Common myeloid progenitor, CD34-positive (primary cell): ENCODE results near the gene AKT1.

ENCODE experiments used
- CTCF ChIA-PET: fragments of 350-600 bp; sonication (Branson Sonifier 250); formaldehyde crosslinking; loops from one replicate; lab custom pipeline; 2021; ENCODE audit warnings: antibody characterized with exemption; lab: Charles Lee
- POLR2A ChIA-PET: fragments of 350-600 bp; sonication (Branson Sonifier 250); formaldehyde crosslinking; loops from one replicate; lab custom pipeline; 2021; ENCODE audit warnings: antibody characterized with exemption; lab: Charles Lee
- DNase-seq, 3 donors: peaks; one replicate each; pipeline versions ENCODE4 v3.0.0 to v3.0.0-alpha.2; 2013
- H3K27ac ChIP-seq, 2 experiments: 1 replicate in 1 of 2; 2 replicates in 1 of 2; pipeline ENCODE4 v1.7.0; 2013; ENCODE audit warnings: inconsistent platforms in 2 of 2, low read length in 2 of 2, mild to moderate bottlenecking in 2 of 2, low read depth in 1 of 2, moderate library complexity in 1 of 2; ENCODE audit not compliant: severe bottlenecking in 2 of 2, insufficient read depth in 1 of 2, poor library complexity in 1 of 2
- H3K27me3 ChIP-seq, 5 experiments: replicated peaks in 2 of 5; 1 replicate in 3 of 5; 2 replicates in 2 of 5; pipeline versions ENCODE4 v1.6.1 to v1.7.0; 2013; ENCODE audit warnings: low read length in 4 of 5, mild to moderate bottlenecking in 2 of 5, moderate library complexity in 2 of 5, inconsistent platforms in 1 of 5; ENCODE audit not compliant: insufficient read depth in 5 of 5, control insufficient read depth in 4 of 5
- H3K36me3 ChIP-seq, 4 experiments: 1 replicate in 2 of 4; 2 replicates in 2 of 4; pipeline versions ENCODE4 v1.6.1 to v1.7.0; 2013; ENCODE audit warnings: low read length in 3 of 4, control low read depth in 1 of 4, mild to moderate bottlenecking in 1 of 4; ENCODE audit not compliant: control insufficient read depth in 4 of 4, insufficient read depth in 4 of 4
- H3K4me1 ChIP-seq, 4 experiments: 1 replicate in 3 of 4; 2 replicates in 1 of 4; pipeline versions ENCODE4 v1.6.1 to v1.7.1; 2013; ENCODE audit warnings: low read length in 3 of 4, mild to moderate bottlenecking in 3 of 4, control low read depth in 1 of 4, inconsistent platforms in 1 of 4, moderate library complexity in 1 of 4; ENCODE audit not compliant: control insufficient read depth in 4 of 4, insufficient read depth in 4 of 4; ENCODE audit errors: control extremely low read depth in 1 of 4
- H3K4me3 ChIP-seq, 7 experiments: 1 replicate in 4 of 7; 2 replicates in 3 of 7; pipeline versions ENCODE4 v1.5.1 to v1.7.0; 2013; ENCODE audit warnings: mild to moderate bottlenecking in 7 of 7, low read length in 6 of 7, moderate library complexity in 6 of 7, inconsistent platforms in 2 of 7, low read depth in 2 of 7, control low read depth in 1 of 7; ENCODE audit not compliant: insufficient read depth in 4 of 7, control insufficient read depth in 1 of 7; ENCODE audit errors: extremely low read depth in 1 of 7
- H3K9me3 ChIP-seq, 5 experiments: 1 replicate in 4 of 5; 2 replicates in 1 of 5; pipeline versions ENCODE4 v1.6.1 to v1.7.1; 2013; ENCODE audit warnings: low read length in 4 of 5, mild to moderate bottlenecking in 2 of 5, inconsistent platforms in 1 of 5, low read depth in 1 of 5, moderate library complexity in 1 of 5; ENCODE audit not compliant: control insufficient read depth in 4 of 5, insufficient read depth in 2 of 5; ENCODE audit errors: control extremely low read depth in 1 of 5
- WGBS: methylation state at CpG from one replicate; pipeline ENCODE4 v1.1.5; 2013; ENCODE audit not compliant: insufficient coverage; 5-methylcytosine and 5-hydroxymethylcytosine counted together

The AKT1 gene

GRCh38 chr14:104779776-104780512 is 15.6 kb downstream of the AKT1 start:
- 94% methylated on average over 29 of the region's 32 CpGs for WGBS
- Histone ChIP-seq H3K36me3 (peaks cover 3 to 54% (median 35%) of the 10 kb centered on the region in 4 experiments), H3K27ac (no peak overlapping the region), H3K9me3 (no peaks in the 10 kb centered on the region), H3K27me3 (no peaks in the 10 kb centered on the region), H3K4me1 (peaks cover 0 to 10% (median 1%) of the 10 kb centered on the region in 4 experiments), H3K4me3 (no peak overlapping the region)
- ChIA-PET POLR2A (no interaction called here), CTCF (interaction anchor here (1.1 to 4.0 kb wide), 3 partner anchors 10 to 14 kb away, joined by 3 to 23 read pairs (median 4); no protein-coding TSS in a partner anchor)
- DNase-seq, result no peak

GRCh38 chr14:104778694-104779331 is 16.7 kb downstream of the AKT1 start:
- Histone ChIP-seq H3K27me3 (no peaks in the 10 kb centered on the region), H3K4me3 (no peak overlapping the region), H3K4me1 (peaks cover 0 to 2% (median 0%) of the 10 kb centered on the region in 4 experiments), H3K36me3 (peaks cover 3 to 59% (median 39%) of the 10 kb centered on the region in 4 experiments), H3K9me3 (no peaks in the 10 kb centered on the region), H3K27ac (no peak overlapping the region)
- DNase-seq, result no peak
- ChIA-PET CTCF (interaction anchor here (1.5 to 1.6 kb wide), 2 partner anchors 8 to 10 kb away, joined by 4 to 5 read pairs; no protein-coding TSS in a partner anchor), POLR2A (no interaction called here)
- 93% methylated on average over 14 of the region's 15 CpGs for WGBS

- POLR2A ChIA-PET, result no interaction called here
- CTCF ChIA-PET, result interaction anchor here (1.5 to 1.6 kb wide), 2 partner anchors 9 kb away, joined by 4 to 5 read pairs; no protein-coding TSS in a partner anchor
- DNase-seq, result no peak
- H3K27ac ChIP-seq, result no peak overlapping the region
- H3K27me3 ChIP-seq, result no peaks in the 10 kb centered on the region
- WGBS, result 95% methylated on average over 13 of the region's 15 CpGs
- H3K4me3 ChIP-seq, result no peak overlapping the region
- H3K36me3 ChIP-seq, result peaks cover 3 to 66% (median 42%) of the 10 kb centered on the region in 4 experiments
- H3K4me1 ChIP-seq, result peaks cover 0 to 2% (median 0%) of the 10 kb centered on the region in 4 experiments
- no peaks in the 10 kb centered on the region for H3K9me3 ChIP-seq
Measured at GRCh38 chr14:104777808-104778249, 17.7 kb downstream of the AKT1 start.

GRCh38 chr14:104776961-104777807 is 18.4 kb downstream of the AKT1 start:
- CTCF ChIA-PET, result interaction anchor here (0.8 to 1.6 kb wide), 3 partner anchors 9 to 10 kb away, joined by 3 to 5 read pairs (median 4); no protein-coding TSS in a partner anchor
- no peak overlapping the region for H3K4me3 ChIP-seq
- no peaks in the 10 kb centered on the region for H3K9me3 ChIP-seq
- H3K27me3 ChIP-seq, result no peaks in the 10 kb centered on the region
- no peak overlapping the region for H3K27ac ChIP-seq
- POLR2A ChIA-PET, result no interaction called here
- DNase-seq, result no peak
- H3K4me1 ChIP-seq, result peaks cover 0 to 2% (median 0%) of the 10 kb centered on the region in 4 experiments
- peaks cover 3 to 68% (median 45%) of the 10 kb centered on the region in 4 experiments for H3K36me3 ChIP-seq
- WGBS, result 90% methylated on average over 14 of the region's 16 CpGs

- H3K4me3 ChIP-seq, result no peak overlapping the region
- H3K9me3 ChIP-seq, result peaks cover 0 to 2% (median 1%) of the 10 kb centered on the region in 5 experiments
- H3K27me3 ChIP-seq, result no peaks in the 10 kb centered on the region
- WGBS, result 100% methylated on average over 8 of the region's 15 CpGs
- H3K4me1 ChIP-seq, result peaks cover 0 to 2% (median 0%) of the 10 kb centered on the region in 4 experiments
- H3K36me3 ChIP-seq, result peaks cover 6 to 75% (median 52%) of the 10 kb centered on the region in 4 experiments
- CTCF ChIA-PET, result interaction anchor here (0.8 kb wide), 1 partner anchor 8 kb away, joined by 3 read pairs; no protein-coding TSS in a partner anchor
- DNase-seq, result no peak
- no peak overlapping the region for H3K27ac ChIP-seq
- POLR2A ChIA-PET, result no interaction called here
Measured at GRCh38 chr14:104776481-104776880, 19.1 kb downstream of the AKT1 start.

- Histone ChIP-seq H3K4me1 (peaks cover 0 to 2% (median 0%) of the 10 kb centered on the region in 4 experiments), H3K27ac (no peak overlapping the region), H3K4me3 (no peak overlapping the region), H3K9me3 (peaks cover 0 to 8% (median 5%) of the 10 kb centered on the region in 5 experiments), H3K36me3 (peaks cover 6 to 83% (median 59%) of the 10 kb centered on the region in 4 experiments), H3K27me3 (no peaks in the 10 kb centered on the region)
- CTCF ChIA-PET, result no interaction called here
- POLR2A ChIA-PET, result interaction anchor here (0.9 kb wide), 1 partner anchor 51 kb away, joined by 3 read pairs; no protein-coding TSS in a partner anchor
- 96% methylated on average over 13 of the region's 13 CpGs for WGBS
- DNase-seq, result no peak
Measured at GRCh38 chr14:104775073-104775489, 20.5 kb downstream of the AKT1 start.
